MM.1S (cell line): ENCODE data around the gene OAS2.
A peak's percentile ranks its signal among the peaks of the same experiment; 100 is the strongest.

Source experiments
- DNase-seq: peaks from one replicate; pipeline ENCODE4 v3.0.0-alpha.2; 2015
- H2AFZ ChIP-seq: fragments of 300-600 bp; sonication (generic); 2 replicates; pipeline ENCODE4 v1.6.0; 2016; ENCODE audit warnings: antibody characterized with exemption, low read length
- H3F3A ChIP-seq: fragments of 300-600 bp; sonication (generic); 2 replicates; pipeline ENCODE4 v1.6.1; 2016; ENCODE audit warnings: mild to moderate bottlenecking, antibody characterized with exemption, low read length, moderate library complexity, mixed read lengths; ENCODE audit not compliant: insufficient read depth
- H3K27ac ChIP-seq: fragments of 300-600 bp; sonication (generic); 2 replicates; pipeline ENCODE4 v1.5.1; 2016; ENCODE audit warnings: mild to moderate bottlenecking, low read length
- H3K27me3 ChIP-seq: fragments of 300-600 bp; sonication (generic); replicated peaks from 2 replicates; pipeline ENCODE4 v1.6.0; 2016; ENCODE audit warnings: low read length; ENCODE audit not compliant: insufficient read depth
- H3K36me3 ChIP-seq: fragments of 300-600 bp; sonication (generic); replicated peaks from 2 replicates; pipeline ENCODE4 v1.6.1; 2016; ENCODE audit warnings: mild to moderate bottlenecking, low read length, mixed read lengths; ENCODE audit not compliant: insufficient read depth
- H3K4me1 ChIP-seq: fragments of 300-600 bp; sonication (generic); 2 replicates; pipeline ENCODE4 v1.6.1; 2016; ENCODE audit warnings: low read length, mixed read lengths
- H3K4me2 ChIP-seq: fragments of 300-600 bp; sonication (generic); 2 replicates; pipeline ENCODE4 v1.6.0; 2016; ENCODE audit warnings: low read depth, low read length
- H3K4me3 ChIP-seq: fragments of 300-600 bp; sonication (generic); 2 replicates; pipeline ENCODE4 v1.5.1; 2016; ENCODE audit warnings: low read length, mixed read lengths
- H3K79me2 ChIP-seq: fragments of 300-600 bp; sonication (generic); 2 replicates; pipeline ENCODE4 v1.6.1; 2016; ENCODE audit warnings: mixed run types, low read length, mixed read lengths
- H3K9ac ChIP-seq: fragments of 300-600 bp; sonication (generic); 2 replicates; pipeline ENCODE4 v1.6.1; 2016; ENCODE audit warnings: low read length, mixed read lengths
- H3K9me2 ChIP-seq: fragments of 300-600 bp; sonication (generic); replicated peaks from 2 replicates; pipeline ENCODE4 v1.6.1; 2016; ENCODE audit warnings: mild to moderate bottlenecking, low read length, mixed read lengths; ENCODE audit not compliant: insufficient read depth
- H3K9me3 ChIP-seq: fragments of 300-600 bp; sonication (generic); replicated peaks from 2 replicates; pipeline ENCODE4 v1.6.1; 2016; ENCODE audit warnings: mild to moderate bottlenecking, low read length, mixed read lengths; ENCODE audit not compliant: insufficient read depth
- H4K20me1 ChIP-seq: fragments of 300-600 bp; sonication (generic); 2 replicates; pipeline ENCODE4 v1.6.1; 2016; ENCODE audit warnings: mild to moderate bottlenecking, low read length, moderate library complexity, mixed read lengths; ENCODE audit not compliant: insufficient read depth
- EZH2 ChIP-seq: fragments of 300-600 bp; sonication (generic); optimal IDR thresholded peaks from 2 replicates; pipeline ENCODE3; 2017; ENCODE audit warnings: low read depth, mild to moderate bottlenecking, antibody characterized with exemption, low read length, mixed read lengths
- EZH2phosphoT487 ChIP-seq: fragments of 300-600 bp; sonication (generic); IDR thresholded peaks from 2 replicates; pipeline ENCODE4 v1.6.1; 2018; ENCODE audit warnings: antibody characterized with exemption, low read length
- TF ChIP-seq, protein P1 (sequence below): fragments of 300-600 bp; sonication (generic); IDR thresholded peaks from 2 replicates; pipeline ENCODE4 v1.5.1; 2016; ENCODE audit warnings: antibody characterized with exemption, low read length, mixed read lengths

Gene OAS2, protein sequence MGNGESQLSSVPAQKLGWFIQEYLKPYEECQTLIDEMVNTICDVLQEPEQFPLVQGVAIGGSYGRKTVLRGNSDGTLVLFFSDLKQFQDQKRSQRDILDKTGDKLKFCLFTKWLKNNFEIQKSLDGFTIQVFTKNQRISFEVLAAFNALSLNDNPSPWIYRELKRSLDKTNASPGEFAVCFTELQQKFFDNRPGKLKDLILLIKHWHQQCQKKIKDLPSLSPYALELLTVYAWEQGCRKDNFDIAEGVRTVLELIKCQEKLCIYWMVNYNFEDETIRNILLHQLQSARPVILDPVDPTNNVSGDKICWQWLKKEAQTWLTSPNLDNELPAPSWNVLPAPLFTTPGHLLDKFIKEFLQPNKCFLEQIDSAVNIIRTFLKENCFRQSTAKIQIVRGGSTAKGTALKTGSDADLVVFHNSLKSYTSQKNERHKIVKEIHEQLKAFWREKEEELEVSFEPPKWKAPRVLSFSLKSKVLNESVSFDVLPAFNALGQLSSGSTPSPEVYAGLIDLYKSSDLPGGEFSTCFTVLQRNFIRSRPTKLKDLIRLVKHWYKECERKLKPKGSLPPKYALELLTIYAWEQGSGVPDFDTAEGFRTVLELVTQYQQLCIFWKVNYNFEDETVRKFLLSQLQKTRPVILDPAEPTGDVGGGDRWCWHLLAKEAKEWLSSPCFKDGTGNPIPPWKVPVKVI

GRCh38 chr12:112978163-112979040 is at the start of gene OAS2:
Gene OAS2 (plus strand): TSS chr12:112978519. CDS start chr12:112978609, 90 bp downstream.
- Histone ChIP-seq H3K79me2 (peaks cover 44% of the 10 kb centered on the region), H3K4me2 (peak within 1 kb of the TSS; percentile 86)
- peak; percentile 93 for DNase-seq

DNA sequence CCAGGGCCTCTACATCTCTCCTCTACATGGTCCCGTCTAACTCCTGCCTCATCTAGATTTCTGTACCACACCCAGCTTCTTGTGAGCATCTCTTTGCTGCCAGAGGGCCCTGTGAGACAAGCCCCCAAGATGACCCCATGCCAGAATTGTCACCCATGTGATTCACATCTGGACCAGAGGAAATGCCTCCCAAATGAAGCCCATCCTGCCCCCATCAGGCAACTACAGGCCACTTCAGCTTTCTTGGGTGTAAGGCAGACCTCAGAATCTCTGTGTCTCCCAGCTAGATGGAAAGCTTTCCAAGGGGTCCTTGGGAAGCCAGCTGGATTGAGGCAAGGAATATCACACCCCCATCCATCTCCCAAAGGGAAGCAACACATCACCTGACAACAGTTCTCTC is 49.3 kb upstream of the OAS2 start:
- no peaks in the 10 kb centered on the region for H3F3A ChIP-seq
- H3K27me3 ChIP-seq: no peaks in the 10 kb centered on the region
- no peak for DNase-seq
- no peaks in the 10 kb centered on the region for H3K79me2 ChIP-seq
- no peaks in the 10 kb centered on the region for H3K9me3 ChIP-seq
- peaks cover 17% of the 10 kb centered on the region for H3K4me1 ChIP-seq
- H3K27ac ChIP-seq: no peak overlapping the region
- no peaks in the 10 kb centered on the region for H3K36me3 ChIP-seq
- H3K9me2 ChIP-seq: no peaks in the 10 kb centered on the region
- H4K20me1 ChIP-seq: no peaks in the 10 kb centered on the region
- H3K9ac ChIP-seq: no peak overlapping the region
- TF ChIP-seq EZH2: no peak
- TF ChIP-seq, protein P1, sequence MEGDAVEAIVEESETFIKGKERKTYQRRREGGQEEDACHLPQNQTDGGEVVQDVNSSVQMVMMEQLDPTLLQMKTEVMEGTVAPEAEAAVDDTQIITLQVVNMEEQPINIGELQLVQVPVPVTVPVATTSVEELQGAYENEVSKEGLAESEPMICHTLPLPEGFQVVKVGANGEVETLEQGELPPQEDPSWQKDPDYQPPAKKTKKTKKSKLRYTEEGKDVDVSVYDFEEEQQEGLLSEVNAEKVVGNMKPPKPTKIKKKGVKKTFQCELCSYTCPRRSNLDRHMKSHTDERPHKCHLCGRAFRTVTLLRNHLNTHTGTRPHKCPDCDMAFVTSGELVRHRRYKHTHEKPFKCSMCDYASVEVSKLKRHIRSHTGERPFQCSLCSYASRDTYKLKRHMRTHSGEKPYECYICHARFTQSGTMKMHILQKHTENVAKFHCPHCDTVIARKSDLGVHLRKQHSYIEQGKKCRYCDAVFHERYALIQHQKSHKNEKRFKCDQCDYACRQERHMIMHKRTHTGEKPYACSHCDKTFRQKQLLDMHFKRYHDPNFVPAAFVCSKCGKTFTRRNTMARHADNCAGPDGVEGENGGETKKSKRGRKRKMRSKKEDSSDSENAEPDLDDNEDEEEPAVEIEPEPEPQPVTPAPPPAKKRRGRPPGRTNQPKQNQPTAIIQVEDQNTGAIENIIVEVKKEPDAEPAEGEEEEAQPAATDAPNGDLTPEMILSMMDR: no peak
- H3K4me2 ChIP-seq: no peak overlapping the region
- no peak overlapping the region for H3K4me3 ChIP-seq
- no peak overlapping the region for H2AFZ ChIP-seq

More at GRCh38 chr12:112978163-112979040, at the start of gene OAS2:
- Histone ChIP-seq H3K27me3 (no peaks in the 10 kb centered on the region), H3F3A (peaks cover 14% of the 10 kb centered on the region), H3K9me2 (no peaks in the 10 kb centered on the region), H3K9ac (peak within 1 kb of the TSS; percentile 88), H3K27ac (peak within 1 kb of the TSS; percentile 95), H4K20me1 (no peaks in the 10 kb centered on the region), H3K4me1 (peaks cover 6% of the 10 kb centered on the region; the same call in 1 of the 2 replicates), H3K9me3 (no peaks in the 10 kb centered on the region), H2AFZ (peak within 1 kb of the TSS; percentile 81), H3K4me3 (peak within 1 kb of the TSS; percentile 87), H3K36me3 (no peaks in the 10 kb centered on the region)
- no peak for TF ChIP-seq EZH2
- TF ChIP-seq, protein P1: no peak
- no peak for TF ChIP-seq EZH2phosphoT487

- DNase-seq: no peak
Measured at GRCh38 chr12:112929715-112930114, 48.6 kb upstream of the OAS2 start.

More at GRCh38 chr12:112929715-112930114, 48.6 kb upstream of the OAS2 start:
- Histone ChIP-seq H3F3A (no peaks in the 10 kb centered on the region), H3K9me3 (no peaks in the 10 kb centered on the region), H3K4me2 (no peak overlapping the region), H3K79me2 (no peaks in the 10 kb centered on the region), H3K4me1 (peaks cover 16% of the 10 kb centered on the region), H3K36me3 (no peaks in the 10 kb centered on the region), H2AFZ (no peak overlapping the region), H3K27me3 (no peaks in the 10 kb centered on the region), H3K4me3 (no peak overlapping the region), H4K20me1 (no peaks in the 10 kb centered on the region), H3K9me2 (no peaks in the 10 kb centered on the region), H3K9ac (no peak overlapping the region), H3K27ac (no peak overlapping the region)
- TF ChIP-seq EZH2 (no peak), EZH2phosphoT487 (no peak)
- TF ChIP-seq, protein P1: no peak
